Keratinocyte (primary cell): ENCODE results near the gene FBXW12. TPM values are rescaled to one million over a fixed set of nuclear protein-coding genes. Genes with fewer than 3 reads are reported as not detected.
A peak's percentile ranks its signal among the peaks of the same experiment; 100 is the strongest.
"Not testable (repeated sequence)": the region's sequence is repeated elsewhere in the genome, so short reads cannot be mapped to it uniquely, and the experiment has no call there.

ENCODE experiments used
- DNase-seq: peaks from one replicate; pipeline ENCODE4 v3.0.0-alpha.2; 2011; ENCODE audit warnings: low read depth, missing footprints, low spot score
- FAIRE-seq: peaks from 2 replicates; lab custom pipeline; 2011; peaks lifted over from hg19 to GRCh38; lab: Jason Lieb, UNC
- H2AFZ ChIP-seq: 2 replicates; pipeline ENCODE4 v1.6.0; 2012; ENCODE audit warnings: low read length, control low read depth, inconsistent platforms; ENCODE audit not compliant: control insufficient read depth
- H3K27ac ChIP-seq: 2 replicates; pipeline ENCODE4 v1.5.1; 2011; ENCODE audit warnings: low read length; ENCODE audit not compliant: control insufficient read depth, insufficient read depth
- H3K27me3 ChIP-seq: 3 replicates; pipeline ENCODE4 v1.6.0; 2011; ENCODE audit warnings: low read length; ENCODE audit not compliant: control insufficient read depth, insufficient read depth; ENCODE audit errors: extremely low read depth
- H3K36me3 ChIP-seq, 2 experiments: 2 replicates in 1 of 2; 3 replicates in 1 of 2; pipeline ENCODE4 v1.5.1; 2011; ENCODE audit warnings: low read length in 2 of 2, mild to moderate bottlenecking in 1 of 2; ENCODE audit not compliant: control insufficient read depth in 2 of 2, insufficient read depth in 2 of 2; ENCODE audit errors: extremely low read depth in 1 of 2
- H3K4me1 ChIP-seq: 3 replicates; pipeline ENCODE4 v1.5.1; 2011; ENCODE audit warnings: low read length; ENCODE audit not compliant: control insufficient read depth, insufficient read depth; ENCODE audit errors: extremely low read depth
- H3K4me2 ChIP-seq: 3 replicates; pipeline ENCODE4 v1.6.0; 2011; ENCODE audit warnings: low read depth, low read length; ENCODE audit not compliant: control insufficient read depth, insufficient read depth; ENCODE audit errors: extremely low read depth
- H3K4me3 ChIP-seq, 3 experiments: fragments of 200-600 bp in 1 of 3; sonication (generic) in 1 of 3; 2 replicates in 2 of 3; 3 replicates in 1 of 3; pipeline ENCODE4 v1.5.1; 2011 to 2016; ENCODE audit warnings: low read length in 3 of 3, mild to moderate bottlenecking in 3 of 3, control low read depth in 2 of 3, inconsistent platforms in 1 of 3, low read depth in 1 of 3, mixed read lengths in 1 of 3, mixed run types in 1 of 3, moderate library complexity in 1 of 3; ENCODE audit not compliant: control insufficient read depth in 2 of 3, insufficient read depth in 2 of 3; ENCODE audit errors: extremely low read depth in 1 of 3
- H3K79me2 ChIP-seq: 2 replicates; pipeline ENCODE4 v1.6.0; 2012; ENCODE audit warnings: low read length; ENCODE audit not compliant: control insufficient read depth, insufficient read depth
- H3K9ac ChIP-seq: 3 replicates; pipeline ENCODE4 v1.6.0; 2011; ENCODE audit warnings: low read length; ENCODE audit not compliant: control insufficient read depth, insufficient read depth; ENCODE audit errors: extremely low read depth
- H3K9me1 ChIP-seq: 3 replicates; pipeline ENCODE4 v1.6.0; 2011; ENCODE audit warnings: low read length; ENCODE audit not compliant: control insufficient read depth, insufficient read depth; ENCODE audit errors: extremely low read depth
- H3K9me3 ChIP-seq: 2 replicates; pipeline ENCODE4 v1.5.1; 2012; ENCODE audit warnings: low read depth, low read length; ENCODE audit not compliant: control insufficient read depth
- H4K20me1 ChIP-seq: 3 replicates; pipeline ENCODE4 v1.6.0; 2011; ENCODE audit warnings: low read length; ENCODE audit not compliant: control insufficient read depth, insufficient read depth; ENCODE audit errors: extremely low read depth
- EZH2 ChIP-seq: IDR thresholded peaks from one replicate; pipeline ENCODE4 v1.6.1; 2012; ENCODE audit warnings: inconsistent platforms, mild to moderate bottlenecking, low read length, moderate library complexity
- dilution Hi-C: fragments of 300-500 bp; cut with MboI; formaldehyde crosslinking; loops from one replicate; pipeline ENCODE4 v1.7.0; 2020; ENCODE audit warnings: low sequenced_read_pairs; ENCODE audit not compliant: extremely low pct_ligation_motif_present
- polyA plus RNA-seq, 5 experiments: library from polyadenylated mRNA; depleted of rRNA in 3 of 5; stranded (reverse) in 3 of 5; stranded (forward) in 1 of 5; unstranded in 1 of 5; fragments of >200 nt; gene quantifications; 1 replicate in 1 of 5; 2 replicates in 3 of 5; 3 replicates in 1 of 5; pipeline versions ENCODE4 v1.2.1 to v1.2.3, GENCODE V29; 2011 to 2012; ENCODE audit warnings: missing spikeins in 2 of 5, low read depth in 1 of 5, low replicate concordance in 1 of 5
- TF ChIP-seq, protein P1 (sequence below), 3 experiments: IDR thresholded peaks in 1 of 3; conservative IDR thresholded peaks in 1 of 3; optimal IDR thresholded peaks in 1 of 3; 2 replicates in 2 of 3; 3 replicates in 1 of 3; pipeline versions ENCODE3 to v1.5.1; 2011; ENCODE audit warnings: low read length in 3 of 3, mild to moderate bottlenecking in 3 of 3, moderate library complexity in 2 of 3, control low read depth in 1 of 3, inconsistent platforms in 1 of 3; ENCODE audit not compliant: insufficient read depth in 2 of 3; ENCODE audit errors: extremely low read depth in 1 of 3

Gene FBXW12
- polyA plus RNA-seq, 1 donor (not counting 4 experiments of a cell fraction or from before 2014, with no cell fraction given), result not detected

DNA sequence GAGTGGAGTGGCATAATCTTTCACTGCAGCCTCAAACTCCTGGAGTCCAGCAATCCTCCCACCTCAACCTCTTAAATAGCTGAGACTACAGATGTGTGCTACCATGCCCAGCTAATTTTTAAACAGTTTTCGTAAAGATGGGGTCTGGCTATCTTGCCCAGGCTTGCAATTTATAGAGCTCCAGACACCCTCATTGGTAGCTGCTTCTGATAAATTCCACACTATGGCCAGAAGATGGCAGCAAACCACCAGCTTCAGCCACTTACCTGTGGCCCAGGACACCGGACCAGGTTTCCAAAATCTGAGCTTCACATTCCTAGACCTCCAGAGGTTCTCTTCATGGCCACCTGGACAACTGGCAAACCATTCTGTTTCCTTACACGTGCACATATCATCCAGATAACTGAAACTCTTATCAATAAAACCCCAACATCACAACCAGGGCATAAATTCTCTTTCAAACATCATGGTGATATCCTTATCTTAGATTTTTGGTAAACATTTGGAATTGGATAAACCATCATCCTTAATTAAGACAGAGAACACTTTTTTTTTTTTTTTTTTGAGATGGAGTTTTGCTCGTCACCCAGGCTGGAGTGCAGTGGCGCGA lies 28.9 kb downstream of the FBXW12 start:
- H3K4me3 ChIP-seq, result no peak overlapping the region
- no peaks in the 10 kb centered on the region for H4K20me1 ChIP-seq
- H3K9ac ChIP-seq, result no peak overlapping the region
- H3K79me2 ChIP-seq, result no peaks in the 10 kb centered on the region
- no peaks in the 10 kb centered on the region for H3K27me3 ChIP-seq
- peaks cover 23% of the 10 kb centered on the region for H3K4me1 ChIP-seq
- TF ChIP-seq EZH2, result no peak
- TF ChIP-seq, protein P1, sequence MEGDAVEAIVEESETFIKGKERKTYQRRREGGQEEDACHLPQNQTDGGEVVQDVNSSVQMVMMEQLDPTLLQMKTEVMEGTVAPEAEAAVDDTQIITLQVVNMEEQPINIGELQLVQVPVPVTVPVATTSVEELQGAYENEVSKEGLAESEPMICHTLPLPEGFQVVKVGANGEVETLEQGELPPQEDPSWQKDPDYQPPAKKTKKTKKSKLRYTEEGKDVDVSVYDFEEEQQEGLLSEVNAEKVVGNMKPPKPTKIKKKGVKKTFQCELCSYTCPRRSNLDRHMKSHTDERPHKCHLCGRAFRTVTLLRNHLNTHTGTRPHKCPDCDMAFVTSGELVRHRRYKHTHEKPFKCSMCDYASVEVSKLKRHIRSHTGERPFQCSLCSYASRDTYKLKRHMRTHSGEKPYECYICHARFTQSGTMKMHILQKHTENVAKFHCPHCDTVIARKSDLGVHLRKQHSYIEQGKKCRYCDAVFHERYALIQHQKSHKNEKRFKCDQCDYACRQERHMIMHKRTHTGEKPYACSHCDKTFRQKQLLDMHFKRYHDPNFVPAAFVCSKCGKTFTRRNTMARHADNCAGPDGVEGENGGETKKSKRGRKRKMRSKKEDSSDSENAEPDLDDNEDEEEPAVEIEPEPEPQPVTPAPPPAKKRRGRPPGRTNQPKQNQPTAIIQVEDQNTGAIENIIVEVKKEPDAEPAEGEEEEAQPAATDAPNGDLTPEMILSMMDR (optimal IDR thresholded peaks at IDR 0.05 in 1 of 3, IDR thresholded peaks at IDR 0.05 in 1 of 3, conservative IDR thresholded peaks at IDR 0.05 in 1 of 3; ENCODE audit: extremely low read depth in 1 of 3, insufficient read depth in 2 of 3, low read length in 3 of 3), result peak in 2 of 3 experiments; percentile 70 to 83
- dilution Hi-C loops, result no loop called here
- no peak overlapping the region for H2AFZ ChIP-seq
- DNase-seq (peak; percentile 65), FAIRE-seq (peak; percentile 97)
- H3K27ac ChIP-seq, result no peak overlapping the region
- no peaks in the 10 kb centered on the region for H3K9me1 ChIP-seq
- peaks cover 21 to 34% of the 10 kb centered on the region in 2 experiments for H3K36me3 ChIP-seq
- H3K4me2 ChIP-seq, result no peak overlapping the region
- no peaks in the 10 kb centered on the region for H3K9me3 ChIP-seq

DNA sequence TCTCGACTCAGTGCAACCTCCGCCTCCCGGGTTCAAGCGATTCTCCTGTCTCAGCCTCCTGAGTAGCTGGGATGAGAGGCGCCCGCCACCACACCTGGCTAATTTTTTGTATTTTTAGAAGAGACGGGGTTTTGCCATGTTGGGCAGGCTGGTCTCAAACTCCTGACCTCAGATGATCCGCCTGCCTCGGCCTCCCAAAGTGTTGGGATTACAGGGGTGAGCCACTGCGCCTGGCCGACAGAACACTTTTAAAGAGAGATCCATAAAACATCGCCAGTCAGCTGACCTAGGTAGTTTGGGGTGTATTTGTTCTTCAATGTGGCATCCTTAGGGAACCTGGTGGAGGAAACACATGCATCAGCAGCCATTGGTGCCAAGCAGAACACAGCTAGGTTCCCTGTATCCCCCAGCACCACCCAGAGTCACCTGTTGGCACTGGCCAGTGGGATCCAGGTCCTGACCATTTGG lies 29.4 kb downstream of the FBXW12 start:
- FAIRE-seq, result peak; percentile 29
- H3K9me1 ChIP-seq, DNase-seq, H4K20me1 ChIP-seq, H3K9me3 ChIP-seq, H3K27me3 ChIP-seq, dilution Hi-C loops, H3K79me2 ChIP-seq, H2AFZ ChIP-seq: not testable (repeated sequence)
- peak overlapping the region; percentile 78 for H3K4me2 ChIP-seq
- peak overlapping the region in 1 of 3 experiments; percentile 32 for H3K4me3 ChIP-seq
- peak overlapping the region; percentile 79 for H3K27ac ChIP-seq
- peak overlapping the region; percentile 39 for H3K9ac ChIP-seq
- H3K36me3 ChIP-seq, result peaks cover 26 to 39% of the 10 kb centered on the region in 2 experiments
- peaks cover 23% of the 10 kb centered on the region for H3K4me1 ChIP-seq
